ENCODE results near the gene ELAPOR1.
A peak's percentile ranks its signal among the peaks of the same experiment; 100 is the strongest.

Gene ELAPOR1

GRCh38 chr1:109094871-109095270 is 19.0 kb upstream of the ELAPOR1 start:
- no peak for DNase-seq (ENCODE audit: low read depth)

- no peak for DNase-seq (ENCODE audit: low read depth)
Measured at GRCh38 chr1:109095631-109096030, 18.3 kb upstream of the ELAPOR1 start.

GRCh38 chr1:109096120-109096519 is 17.8 kb upstream of the ELAPOR1 start:
- DNase-seq (ENCODE audit: low read depth) = no peak

- DNase-seq (ENCODE audit: low read depth) = peak; percentile 93
Measured at GRCh38 chr1:109099938-109100773, 13.8 kb upstream of the ELAPOR1 start.

- no peak for DNase-seq (ENCODE audit: low read depth)
Measured at GRCh38 chr1:109104364-109105151, 9.4 kb upstream of the ELAPOR1 start.

- DNase-seq (ENCODE audit: low read depth) = no peak
Measured at GRCh38 chr1:109105881-109106280, 8.0 kb upstream of the ELAPOR1 start.

- no peak for DNase-seq (ENCODE audit: low read depth)
Measured at GRCh38 chr1:109107785-109108184, 6.1 kb upstream of the ELAPOR1 start.

- no peak for DNase-seq (ENCODE audit: low read depth)
Measured at GRCh38 chr1:109109906-109110305, 4.0 kb upstream of the ELAPOR1 start.

GRCh38 chr1:109111386-109112055 is 2.4 kb upstream of the ELAPOR1 start:
- DNase-seq (ENCODE audit: low read depth) = no peak

- DNase-seq (ENCODE audit: low read depth) = no peak
Measured at GRCh38 chr1:109112056-109112651, 1.8 kb upstream of the ELAPOR1 start.

- DNase-seq (ENCODE audit: low read depth) = peak; percentile 72
Measured at GRCh38 chr1:109112652-109113285, 1.1 kb upstream of the ELAPOR1 start.

- no peak for DNase-seq (ENCODE audit: low read depth)
Measured at GRCh38 chr1:109114342-109114674, 393 bp downstream of the ELAPOR1 start.

- DNase-seq (ENCODE audit: low read depth) = no peak
Measured at GRCh38 chr1:109115685-109116084, 1.8 kb downstream of the ELAPOR1 start.

- DNase-seq (ENCODE audit: low read depth) = no peak
Measured at GRCh38 chr1:109116286-109116685, 2.4 kb downstream of the ELAPOR1 start.

- no peak for DNase-seq (ENCODE audit: low read depth)
Measured at GRCh38 chr1:109118089-109118488, 4.2 kb downstream of the ELAPOR1 start.

- no peak for DNase-seq (ENCODE audit: low read depth)
Measured at GRCh38 chr1:109120356-109120755, 6.4 kb downstream of the ELAPOR1 start.

- DNase-seq (ENCODE audit: low read depth) = no peak
Measured at GRCh38 chr1:109131059-109131458, 17.1 kb downstream of the ELAPOR1 start.

- DNase-seq (ENCODE audit: low read depth) = no peak
Measured at GRCh38 chr1:109131800-109132199, 17.9 kb downstream of the ELAPOR1 start.

- DNase-seq (ENCODE audit: low read depth) = no peak
Measured at GRCh38 chr1:109133002-109133706, 19.2 kb downstream of the ELAPOR1 start.

- no peak for DNase-seq (ENCODE audit: low read depth)
Measured at GRCh38 chr1:109133815-109134214, 19.9 kb downstream of the ELAPOR1 start.

GRCh38 chr1:109134423-109134822 is 20.5 kb downstream of the ELAPOR1 start:
- DNase-seq (ENCODE audit: low read depth) = no peak
